ENCODE results near the gene FAM32A.

DNA sequence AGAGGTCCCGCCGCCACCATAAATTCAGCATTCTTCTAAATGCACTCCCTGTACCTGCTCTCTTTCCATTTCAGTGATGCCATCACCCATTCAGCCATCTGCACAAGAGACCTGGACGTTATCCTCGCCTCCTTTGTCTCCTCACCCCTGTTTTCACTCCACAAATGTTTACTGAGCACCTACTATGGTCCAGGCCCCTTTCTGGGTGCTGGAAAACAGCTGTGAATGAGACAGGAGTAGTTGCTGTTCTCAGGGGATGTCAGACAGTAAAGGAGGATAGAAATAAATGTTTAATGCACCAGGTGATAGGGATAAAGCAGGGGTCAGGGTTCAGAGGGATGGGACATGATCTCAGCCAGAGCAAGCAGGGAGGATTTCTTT, 15.8 kb downstream of the FAM32A start:
- TF ChIP-seq, protein P1, sequence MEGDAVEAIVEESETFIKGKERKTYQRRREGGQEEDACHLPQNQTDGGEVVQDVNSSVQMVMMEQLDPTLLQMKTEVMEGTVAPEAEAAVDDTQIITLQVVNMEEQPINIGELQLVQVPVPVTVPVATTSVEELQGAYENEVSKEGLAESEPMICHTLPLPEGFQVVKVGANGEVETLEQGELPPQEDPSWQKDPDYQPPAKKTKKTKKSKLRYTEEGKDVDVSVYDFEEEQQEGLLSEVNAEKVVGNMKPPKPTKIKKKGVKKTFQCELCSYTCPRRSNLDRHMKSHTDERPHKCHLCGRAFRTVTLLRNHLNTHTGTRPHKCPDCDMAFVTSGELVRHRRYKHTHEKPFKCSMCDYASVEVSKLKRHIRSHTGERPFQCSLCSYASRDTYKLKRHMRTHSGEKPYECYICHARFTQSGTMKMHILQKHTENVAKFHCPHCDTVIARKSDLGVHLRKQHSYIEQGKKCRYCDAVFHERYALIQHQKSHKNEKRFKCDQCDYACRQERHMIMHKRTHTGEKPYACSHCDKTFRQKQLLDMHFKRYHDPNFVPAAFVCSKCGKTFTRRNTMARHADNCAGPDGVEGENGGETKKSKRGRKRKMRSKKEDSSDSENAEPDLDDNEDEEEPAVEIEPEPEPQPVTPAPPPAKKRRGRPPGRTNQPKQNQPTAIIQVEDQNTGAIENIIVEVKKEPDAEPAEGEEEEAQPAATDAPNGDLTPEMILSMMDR (IDR thresholded peaks at IDR 0.05), result no peak
- no peak for TF ChIP-seq ZFX (IDR thresholded peaks at IDR 0.05; ENCODE audit: borderline replicate concordance)

All from 22Rv1 (cell line).